Caco-2 (cell line): ENCODE results near the gene CARM1. TPM values are rescaled to one million over a fixed set of nuclear protein-coding genes. Genes with fewer than 3 reads are reported as not detected.

Experiments used
- BruUV-seq: library from RNA; stranded (reverse); fragments of 400-500 nt; replicated peaks from 2 replicates; lab custom pipeline; 2021; lab: Mats Ljungman, UMichigan
- CTCF ChIA-PET: fragments of 300-600 bp; sonication (Branson Sonifier 250); formaldehyde crosslinking; loops from one replicate; lab custom pipeline; 2022; ENCODE audit warnings: antibody characterized with exemption; lab: Charles Lee
- POLR2A ChIA-PET: fragments of 300-600 bp; sonication (Branson Sonifier 250); formaldehyde crosslinking; loops from one replicate; lab custom pipeline; 2022; ENCODE audit warnings: antibody characterized with exemption; lab: Charles Lee
- DNase-seq, 2 experiments: peaks; one replicate each; pipeline versions ENCODE4 v3.0.0 to v3.0.0-alpha.2; 2020 to 2022
- H3K27me3 ChIP-seq: replicated peaks from 2 replicates; pipeline ENCODE4 v1.6.0; 2011; ENCODE audit warnings: low read length; ENCODE audit not compliant: control insufficient read depth, insufficient read depth
- H3K36me3 ChIP-seq: 2 replicates; pipeline ENCODE4 v1.5.1; 2011; ENCODE audit warnings: low read length; ENCODE audit not compliant: control insufficient read depth, insufficient read depth
- H3K4me1 ChIP-seq: fragments of 250-450 bp; sonication (Bioruptor Pico); 2 replicates; pipeline ENCODE4 v1.5.1; 2020; ENCODE audit warnings: mild to moderate bottlenecking
- H3K4me3 ChIP-seq: 2 replicates; pipeline ENCODE4 v1.5.1; 2011; ENCODE audit warnings: low read depth, mild to moderate bottlenecking, control low read depth, low read length
- H3K9me3 ChIP-seq: fragments of 250-450 bp; sonication (Bioruptor Pico); 2 replicates; pipeline ENCODE4 v1.5.1; 2020; ENCODE audit warnings: mild to moderate bottlenecking, moderate library complexity
- H3K27ac Mint-ChIP-seq: one replicate; pipeline ENCODE4 v1.8.0; 2022; ENCODE audit warnings: mixed read lengths; ENCODE audit not compliant: unreplicated experiment
- H3K27me3 Mint-ChIP-seq: one replicate; pipeline ENCODE4 v1.8.0; 2022; ENCODE audit warnings: mixed read lengths; ENCODE audit not compliant: insufficient read depth, unreplicated experiment
- H3K36me3 Mint-ChIP-seq: one replicate; pipeline ENCODE4 v1.8.0; 2022; ENCODE audit warnings: mild to moderate bottlenecking, mixed read lengths; ENCODE audit not compliant: insufficient read depth, unreplicated experiment
- H3K4me1 Mint-ChIP-seq: one replicate; pipeline ENCODE4 v1.8.0; 2022; ENCODE audit warnings: low read depth, mixed read lengths; ENCODE audit not compliant: unreplicated experiment
- H3K4me3 Mint-ChIP-seq: one replicate; pipeline ENCODE4 v1.8.0; 2022; ENCODE audit warnings: mild to moderate bottlenecking, moderate library complexity, mixed read lengths; ENCODE audit not compliant: unreplicated experiment
- H3K9me3 Mint-ChIP-seq: one replicate; pipeline ENCODE4 v1.8.0; 2022; ENCODE audit warnings: mixed read lengths; ENCODE audit not compliant: unreplicated experiment
- intact Hi-C: fragments of 100-400 bp; cut with micrococcal nuclease; formaldehyde crosslinking; loops from one replicate; pipeline ENCODE4 v1.10.0; 2022; ENCODE audit not compliant: unreplicated experiment
- total RNA-seq: library from RNA; stranded (reverse); gene quantifications from 2 replicates; pipeline ENCODE4 v1.2.3, GENCODE V29; 2022
- TF ChIP-seq, protein P1 (sequence below), 2 experiments: fragments of 200-600 bp in 1 of 2; IDR thresholded peaks; 1 replicate in 1 of 2; 2 replicates in 1 of 2; pipeline versions ENCODE4 v1.5.1 to v1.8.0; 2011 to 2022; ENCODE audit warnings: antibody characterized with exemption in 1 of 2, control low read depth in 1 of 2, inconsistent platforms in 1 of 2, low read depth in 1 of 2, low read length in 1 of 2, mild to moderate bottlenecking in 1 of 2, moderate library complexity in 1 of 2; ENCODE audit not compliant: insufficient read depth in 1 of 2, severe bottlenecking in 1 of 2, unreplicated experiment in 1 of 2

Gene CARM1
- total RNA-seq, 1 experiment from 2014 or later: 97.9 TPM

- intact Hi-C loops: no loop called here
- H3K9me3 Mint-ChIP-seq: no peaks in the 10 kb centered on the region
- no peaks in the 10 kb centered on the region for H3K9me3 ChIP-seq
- 0 out of 2 replicates have a peak, but pooled peaks cover 1% of the 10 kb centered on the region for H3K36me3 ChIP-seq
- BruUV-seq: no TSS peak
- peaks cover 19% of the 10 kb centered on the region for H3K36me3 Mint-ChIP-seq
- H3K27me3 ChIP-seq: no peaks in the 10 kb centered on the region
- ChIA-PET CTCF (interaction anchor here (0.6 kb wide), 1 partner anchor 45 kb away, joined by 3 read pairs; no protein-coding TSS in a partner anchor), POLR2A (interaction anchor here (0.6 kb wide), 1 partner anchor 467 kb away, joined by 3 read pairs; no protein-coding TSS in a partner anchor)
- H3K4me1 ChIP-seq: no peaks in the 10 kb centered on the region
- TF ChIP-seq, protein P1, sequence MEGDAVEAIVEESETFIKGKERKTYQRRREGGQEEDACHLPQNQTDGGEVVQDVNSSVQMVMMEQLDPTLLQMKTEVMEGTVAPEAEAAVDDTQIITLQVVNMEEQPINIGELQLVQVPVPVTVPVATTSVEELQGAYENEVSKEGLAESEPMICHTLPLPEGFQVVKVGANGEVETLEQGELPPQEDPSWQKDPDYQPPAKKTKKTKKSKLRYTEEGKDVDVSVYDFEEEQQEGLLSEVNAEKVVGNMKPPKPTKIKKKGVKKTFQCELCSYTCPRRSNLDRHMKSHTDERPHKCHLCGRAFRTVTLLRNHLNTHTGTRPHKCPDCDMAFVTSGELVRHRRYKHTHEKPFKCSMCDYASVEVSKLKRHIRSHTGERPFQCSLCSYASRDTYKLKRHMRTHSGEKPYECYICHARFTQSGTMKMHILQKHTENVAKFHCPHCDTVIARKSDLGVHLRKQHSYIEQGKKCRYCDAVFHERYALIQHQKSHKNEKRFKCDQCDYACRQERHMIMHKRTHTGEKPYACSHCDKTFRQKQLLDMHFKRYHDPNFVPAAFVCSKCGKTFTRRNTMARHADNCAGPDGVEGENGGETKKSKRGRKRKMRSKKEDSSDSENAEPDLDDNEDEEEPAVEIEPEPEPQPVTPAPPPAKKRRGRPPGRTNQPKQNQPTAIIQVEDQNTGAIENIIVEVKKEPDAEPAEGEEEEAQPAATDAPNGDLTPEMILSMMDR (IDR thresholded peaks at IDR 0.05; ENCODE audit: insufficient read depth in 1 of 2, low read depth in 1 of 2, low read length in 1 of 2, severe bottlenecking in 1 of 2, unreplicated experiment in 1 of 2): no peak
- H3K27me3 Mint-ChIP-seq: no peaks in the 10 kb centered on the region
- DNase-seq: no peak
- no peaks in the 10 kb centered on the region for H3K4me1 Mint-ChIP-seq
- H3K4me3 ChIP-seq: no peak overlapping the region
- no peak overlapping the region for H3K27ac Mint-ChIP-seq
- H3K4me3 Mint-ChIP-seq: no peak overlapping the region
Measured at GRCh38 chr19:10892256-10892655, 20.9 kb downstream of the CARM1 start.

DNA sequence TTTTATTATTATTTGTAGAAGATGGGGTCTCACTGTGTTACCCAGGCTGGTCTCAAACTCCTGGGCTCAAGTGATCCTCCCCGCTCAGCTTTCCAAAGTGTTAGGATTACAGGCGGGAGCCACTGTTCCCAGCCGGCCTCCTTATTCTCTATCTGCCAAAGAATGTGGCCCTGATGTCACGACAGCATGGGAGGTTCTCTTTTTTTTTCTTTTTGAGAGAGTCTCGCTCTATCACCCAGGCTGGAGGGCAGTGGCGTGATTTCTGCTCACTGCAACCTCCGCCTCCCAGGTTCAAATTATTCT lies 23.5 kb downstream of the CARM1 start:
- ChIA-PET CTCF (no interaction called here), POLR2A (no interaction called here)
- Mint-ChIP-seq H3K4me3 (no peak overlapping the region), H3K27me3 (no peaks in the 10 kb centered on the region), H3K36me3 (peaks cover 12% of the 10 kb centered on the region), H3K9me3 (no peaks in the 10 kb centered on the region), H3K4me1 (no peaks in the 10 kb centered on the region), H3K27ac (no peak overlapping the region)
- 0 out of 2 replicates have a peak, but pooled peaks cover 1% of the 10 kb centered on the region for H3K36me3 ChIP-seq
- no peaks in the 10 kb centered on the region for H3K4me1 ChIP-seq
- no peaks in the 10 kb centered on the region for H3K9me3 ChIP-seq
- intact Hi-C loops: no loop called here
- TF ChIP-seq, protein P1 (IDR thresholded peaks at IDR 0.05; ENCODE audit: insufficient read depth in 1 of 2, low read depth in 1 of 2, low read length in 1 of 2, severe bottlenecking in 1 of 2, unreplicated experiment in 1 of 2): no peak
- H3K27me3 ChIP-seq: no peaks in the 10 kb centered on the region
- BruUV-seq: no TSS peak
- no peak overlapping the region for H3K4me3 ChIP-seq
- no peak for DNase-seq

DNA sequence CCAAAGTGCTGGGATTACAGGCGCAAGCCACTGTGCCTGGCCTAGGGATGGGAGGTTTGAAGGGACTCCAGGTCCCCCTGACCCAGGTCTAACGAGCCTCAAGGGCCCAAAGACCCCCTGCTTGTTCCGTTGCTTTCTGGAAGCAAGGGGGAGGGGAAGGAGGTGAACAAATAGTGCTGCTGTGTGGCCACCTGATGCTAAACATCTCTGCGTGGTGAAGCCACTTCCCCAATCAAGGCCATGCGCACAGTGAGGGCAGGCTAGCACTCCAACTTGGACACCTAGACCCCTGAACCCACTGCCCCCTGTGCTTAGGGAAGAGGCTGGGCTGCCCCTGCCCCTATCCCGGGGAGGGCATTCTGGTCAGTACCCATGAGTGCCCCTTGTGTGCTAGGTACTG lies 24.0 kb downstream of the CARM1 start:
- intact Hi-C loops: no loop called here
- H3K4me1 Mint-ChIP-seq: no peaks in the 10 kb centered on the region

More for the DNA sequence above, 24.0 kb downstream of the CARM1 start:
- ChIA-PET CTCF (no interaction called here), POLR2A (no interaction called here)
- Mint-ChIP-seq H3K4me3 (no peak overlapping the region), H3K9me3 (no peaks in the 10 kb centered on the region), H3K27ac (no peak overlapping the region), H3K27me3 (no peaks in the 10 kb centered on the region), H3K36me3 (peaks cover 12% of the 10 kb centered on the region)
- TF ChIP-seq, protein P1 (IDR thresholded peaks at IDR 0.05; ENCODE audit: insufficient read depth in 1 of 2, low read depth in 1 of 2, low read length in 1 of 2, severe bottlenecking in 1 of 2, unreplicated experiment in 1 of 2): no peak
- Histone ChIP-seq H3K9me3 (no peaks in the 10 kb centered on the region), H3K4me1 (no peaks in the 10 kb centered on the region), H3K27me3 (no peaks in the 10 kb centered on the region), H3K36me3 (0 out of 2 replicates have a peak, but pooled peaks cover 1% of the 10 kb centered on the region), H3K4me3 (no peak overlapping the region)
- DNase-seq: no peak
- BruUV-seq: no TSS peak
